ENCODE measurements around the gene SLC39A11. TPM values are rescaled to one million over a fixed set of nuclear protein-coding genes. Genes with fewer than 3 reads are reported as not detected.
"Not testable (repeated sequence)": the region's sequence is repeated elsewhere in the genome, so short reads cannot be mapped to it uniquely, and the experiment has no call there.

Gene SLC39A11
- total RNA-seq, 3 donors from 2014 or later: 31.6 to 71.6 (median 51.6) TPM

DNA sequence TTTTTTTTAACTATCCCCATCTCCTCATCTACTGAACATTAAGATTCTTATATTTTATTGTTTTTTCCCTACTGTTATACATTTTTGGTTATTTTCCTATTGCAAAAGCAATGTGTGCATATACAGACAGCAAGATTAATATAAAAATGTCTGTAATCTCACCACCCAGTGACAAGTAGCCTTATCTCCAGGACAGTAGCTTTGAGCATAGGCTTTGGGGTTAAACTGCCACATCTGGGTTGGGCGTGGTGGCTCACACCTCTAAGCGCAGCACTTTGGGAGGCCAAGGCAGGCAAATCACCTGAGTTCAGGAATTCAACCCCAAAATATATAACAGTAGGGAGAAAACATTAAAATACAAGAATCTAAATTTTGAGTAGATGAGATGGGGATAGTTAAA, 44.9 kb upstream of the SLC39A11 start:
- Histone ChIP-seq H3K4me1 (ENCODE audit: low read depth) (no peaks in the 10 kb centered on the region), H3K36me3 (ENCODE audit: low read depth) (no peaks in the 10 kb centered on the region), H3K9me3 (no peaks in the 10 kb centered on the region), H3K4me3 (no peak overlapping the region)
- intact Hi-C loops (cut with DNase I, micrococcal nuclease): no loop called here
- ATAC-seq: no peak
- TF ChIP-seq, protein P1, sequence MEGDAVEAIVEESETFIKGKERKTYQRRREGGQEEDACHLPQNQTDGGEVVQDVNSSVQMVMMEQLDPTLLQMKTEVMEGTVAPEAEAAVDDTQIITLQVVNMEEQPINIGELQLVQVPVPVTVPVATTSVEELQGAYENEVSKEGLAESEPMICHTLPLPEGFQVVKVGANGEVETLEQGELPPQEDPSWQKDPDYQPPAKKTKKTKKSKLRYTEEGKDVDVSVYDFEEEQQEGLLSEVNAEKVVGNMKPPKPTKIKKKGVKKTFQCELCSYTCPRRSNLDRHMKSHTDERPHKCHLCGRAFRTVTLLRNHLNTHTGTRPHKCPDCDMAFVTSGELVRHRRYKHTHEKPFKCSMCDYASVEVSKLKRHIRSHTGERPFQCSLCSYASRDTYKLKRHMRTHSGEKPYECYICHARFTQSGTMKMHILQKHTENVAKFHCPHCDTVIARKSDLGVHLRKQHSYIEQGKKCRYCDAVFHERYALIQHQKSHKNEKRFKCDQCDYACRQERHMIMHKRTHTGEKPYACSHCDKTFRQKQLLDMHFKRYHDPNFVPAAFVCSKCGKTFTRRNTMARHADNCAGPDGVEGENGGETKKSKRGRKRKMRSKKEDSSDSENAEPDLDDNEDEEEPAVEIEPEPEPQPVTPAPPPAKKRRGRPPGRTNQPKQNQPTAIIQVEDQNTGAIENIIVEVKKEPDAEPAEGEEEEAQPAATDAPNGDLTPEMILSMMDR (IDR thresholded peaks at IDR 0.05): no peak
- DNase-seq: no peak

DNA sequence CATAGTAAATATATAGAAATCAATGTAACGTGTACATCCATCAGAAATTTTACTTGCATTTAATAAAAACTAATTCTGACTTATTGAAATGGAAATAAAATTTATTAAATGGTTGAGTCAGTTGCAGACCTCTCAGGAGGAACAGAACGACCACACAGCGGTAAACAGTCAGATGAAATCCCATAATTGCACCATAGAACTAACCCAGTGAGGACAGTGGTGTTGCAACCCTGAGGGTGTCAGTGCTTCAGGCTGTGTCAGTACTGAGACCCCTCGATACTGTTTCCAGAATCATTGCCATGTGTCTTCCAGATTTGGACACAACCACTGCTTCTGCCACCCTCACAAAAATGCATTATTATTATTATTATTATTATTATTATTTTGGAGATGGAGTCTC, 43.3 kb upstream of the SLC39A11 start:
- intact Hi-C loops (cut with DNase I, micrococcal nuclease): no loop called here
- H3K4me1 ChIP-seq (ENCODE audit: low read depth): no peaks in the 10 kb centered on the region
- no peaks in the 10 kb centered on the region for H3K36me3 ChIP-seq (ENCODE audit: low read depth)
- ATAC-seq: no peak
- H3K4me3 ChIP-seq: no peak overlapping the region
- DNase-seq: no peak
- H3K9me3 ChIP-seq: no peaks in the 10 kb centered on the region
- TF ChIP-seq, protein P1 (IDR thresholded peaks at IDR 0.05): no peak

DNA sequence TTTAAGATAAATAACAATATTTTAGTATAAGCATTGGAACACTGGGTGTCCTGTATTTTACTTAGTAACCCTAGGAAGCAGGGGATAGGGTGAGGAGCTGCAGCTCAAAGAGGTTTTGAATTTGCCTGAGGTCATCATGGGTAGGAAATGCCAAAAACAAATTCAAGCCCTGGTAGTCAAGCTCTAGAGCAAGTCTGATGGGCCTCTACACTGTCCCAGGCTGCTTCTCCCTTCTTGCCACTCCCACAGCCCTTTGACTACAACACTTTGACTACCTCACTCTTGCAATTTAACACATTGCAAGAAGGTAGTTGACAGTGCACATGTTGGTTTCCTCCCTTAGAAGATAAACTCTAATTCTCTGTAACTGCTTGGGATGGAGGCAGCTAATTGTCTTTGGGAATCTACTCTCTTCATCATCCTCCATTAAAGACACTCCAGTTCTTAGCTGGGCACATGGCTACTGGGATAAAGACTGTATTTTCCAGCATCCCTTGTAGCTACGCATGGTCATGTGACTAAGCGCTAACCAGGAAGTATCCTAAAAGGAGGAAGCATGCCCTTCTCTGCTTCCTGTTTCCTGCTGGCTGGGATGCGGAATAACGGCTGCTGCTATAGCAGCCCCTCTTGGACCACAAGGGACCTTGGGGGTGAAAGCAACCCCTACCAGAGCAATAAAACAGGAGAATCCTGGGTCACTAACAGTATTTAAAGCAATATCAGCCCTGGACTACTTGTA, 41.6 kb upstream of the SLC39A11 start:
- H3K4me1 ChIP-seq (ENCODE audit: low read depth): no peaks in the 10 kb centered on the region

DNA sequence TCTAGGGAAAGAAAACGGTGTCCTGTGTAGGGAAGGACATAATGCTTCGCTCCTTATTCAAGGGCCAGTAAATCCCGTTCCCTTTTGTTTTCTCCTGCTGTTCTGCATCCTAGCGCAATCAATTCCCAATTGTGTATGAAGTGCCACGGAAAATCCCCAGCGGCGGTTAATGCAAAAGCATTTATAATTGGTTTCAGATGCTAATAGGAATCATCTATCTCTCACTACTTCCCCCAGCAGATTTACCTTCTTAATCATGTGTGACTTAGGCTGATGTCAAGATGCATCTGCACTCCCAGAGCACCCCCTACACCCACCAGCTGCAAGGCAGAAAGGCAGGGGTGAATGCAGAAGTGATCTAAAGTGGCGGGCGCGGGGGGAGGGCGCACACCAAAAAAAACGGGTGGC, 39.6 kb upstream of the SLC39A11 start:
- DNase-seq: no peak
- no peak for ATAC-seq
- Histone ChIP-seq H3K4me3 (no peak overlapping the region), H3K9me3 (no peaks in the 10 kb centered on the region), H3K36me3 (ENCODE audit: low read depth) (no peaks in the 10 kb centered on the region), H3K4me1 (ENCODE audit: low read depth) (no peaks in the 10 kb centered on the region)
- intact Hi-C loops (cut with DNase I, micrococcal nuclease): no loop called here
- TF ChIP-seq, protein P1 (IDR thresholded peaks at IDR 0.05): no peak

More for the DNA sequence above, 41.6 kb upstream of the SLC39A11 start:
- intact Hi-C loops (cut with DNase I, micrococcal nuclease): no loop called here
- Histone ChIP-seq H3K9me3 (no peaks in the 10 kb centered on the region), H3K36me3 (ENCODE audit: low read depth) (no peaks in the 10 kb centered on the region), H3K4me3 (no peak overlapping the region)
- TF ChIP-seq, protein P1 (IDR thresholded peaks at IDR 0.05): no peak
- DNase-seq: no peak
- ATAC-seq: peak; percentile 15

DNA sequence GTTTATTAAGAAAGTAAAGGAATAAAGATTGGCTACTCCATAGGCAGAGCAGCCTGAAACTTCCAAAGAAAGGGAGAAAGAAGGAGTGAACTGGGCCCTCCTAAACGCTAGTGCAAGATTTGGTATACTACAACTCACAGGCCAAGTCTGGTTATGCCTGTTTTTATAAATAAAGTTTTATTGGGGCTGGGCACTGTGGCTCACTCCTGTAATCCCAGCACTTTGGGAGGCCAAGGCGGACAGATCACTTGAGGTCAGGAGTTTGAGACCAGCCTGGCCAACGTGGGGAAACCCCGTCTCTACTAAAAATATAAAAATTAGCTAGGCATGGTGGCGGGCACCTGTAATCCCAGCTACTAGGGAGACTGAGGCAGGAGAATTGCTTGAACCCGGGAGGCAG, 39.0 kb upstream of the SLC39A11 start:
- H3K4me1 ChIP-seq (ENCODE audit: low read depth); H3K9me3 ChIP-seq; DNase-seq; intact Hi-C loops (cut with DNase I, micrococcal nuclease); ATAC-seq; H3K36me3 ChIP-seq (ENCODE audit: low read depth); H3K4me3 ChIP-seq: not testable (repeated sequence)

DNA sequence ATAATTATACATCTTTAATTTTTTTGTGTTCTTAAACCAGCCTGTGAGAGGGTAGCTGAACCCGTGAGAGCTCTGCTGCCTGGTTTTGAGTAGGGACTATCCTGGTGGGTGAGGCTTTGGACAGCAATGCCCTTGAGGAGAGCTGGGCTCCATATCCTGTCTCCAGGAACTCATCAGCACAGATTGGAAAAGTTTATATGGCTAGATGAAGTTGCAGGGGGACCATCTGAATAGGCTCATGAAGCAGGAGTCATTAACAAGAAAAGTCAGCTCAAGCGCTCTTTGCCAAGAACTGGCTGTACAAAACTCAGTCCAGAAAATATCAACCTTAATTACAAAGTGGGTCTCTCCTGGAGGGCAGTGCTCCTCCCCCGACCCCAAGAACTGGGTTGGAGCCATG, 38.5 kb upstream of the SLC39A11 start:
- Histone ChIP-seq H3K4me3 (no peak overlapping the region), H3K9me3 (no peaks in the 10 kb centered on the region), H3K36me3 (ENCODE audit: low read depth) (no peaks in the 10 kb centered on the region), H3K4me1 (ENCODE audit: low read depth) (no peaks in the 10 kb centered on the region)
- ATAC-seq (no peak), DNase-seq (no peak)
- TF ChIP-seq, protein P1 (IDR thresholded peaks at IDR 0.05): no peak
- intact Hi-C loops (cut with DNase I, micrococcal nuclease): no loop called here
